H9 (cell line): ENCODE results near the gene RAG1. TPM values are rescaled to one million over a fixed set of nuclear protein-coding genes. Genes with fewer than 3 reads are reported as not detected.

Source experiments
- DNase-seq: peaks from one replicate; pipeline ENCODE4 v3.0.0-alpha.2; 2017
- H2AFZ ChIP-seq: one replicate; pipeline ENCODE4 v1.6.1; 2013; ENCODE audit warnings: mild to moderate bottlenecking, low read length, control low read depth, moderate library complexity
- H2AK5ac ChIP-seq: 2 replicates; pipeline ENCODE4 v1.6.1; 2013; ENCODE audit warnings: low read length, control low read depth, mixed read lengths; ENCODE audit not compliant: insufficient read length
- H2BK120ac ChIP-seq: one replicate; pipeline ENCODE4 v1.6.1; 2013; ENCODE audit warnings: low read depth, mild to moderate bottlenecking, low read length, control low read depth, inconsistent platforms; ENCODE audit not compliant: poor library complexity, severe bottlenecking
- H2BK12ac ChIP-seq: 2 replicates; pipeline ENCODE4 v1.6.1; 2013; ENCODE audit warnings: low read length, control low read depth, mixed read lengths, low read depth; ENCODE audit not compliant: insufficient read length
- H2BK15ac ChIP-seq: 2 replicates; pipeline ENCODE4 v1.6.1; 2013; ENCODE audit warnings: low read depth, low read length, control low read depth
- H2BK20ac ChIP-seq: one replicate; pipeline ENCODE4 v1.6.1; 2013; ENCODE audit warnings: low read depth, mild to moderate bottlenecking, low read length, control low read depth, inconsistent platforms; ENCODE audit not compliant: poor library complexity, severe bottlenecking
- H2BK5ac ChIP-seq: 2 replicates; pipeline ENCODE4 v1.6.1; 2013; ENCODE audit warnings: low read length, control low read depth, mixed read lengths; ENCODE audit not compliant: insufficient read length
- H3K14ac ChIP-seq: 2 replicates; pipeline ENCODE4 v1.6.1; 2013; ENCODE audit warnings: low read length, control low read depth; ENCODE audit not compliant: insufficient read depth
- H3K18ac ChIP-seq: 2 replicates; pipeline ENCODE4 v1.6.1; 2013; ENCODE audit warnings: low read depth, mild to moderate bottlenecking, mixed read lengths, low read length, control low read depth; ENCODE audit not compliant: insufficient read length
- H3K23ac ChIP-seq: 2 replicates; pipeline ENCODE4 v1.6.1; 2013; ENCODE audit warnings: low read length, control low read depth, mixed read lengths, low read depth; ENCODE audit not compliant: insufficient read length
- H3K23me2 ChIP-seq: 2 replicates; pipeline ENCODE4 v1.6.1; 2013; ENCODE audit warnings: low read depth, mild to moderate bottlenecking, mixed read lengths, low read length, control low read depth; ENCODE audit not compliant: insufficient read length, poor library complexity, severe bottlenecking
- H3K27ac ChIP-seq: 2 replicates; pipeline ENCODE4 v1.5.1; 2013; ENCODE audit warnings: low read length, control low read depth, mixed read lengths, low read depth; ENCODE audit not compliant: insufficient read length
- H3K27me3 ChIP-seq: 2 replicates; pipeline ENCODE4 v1.6.1; 2013; ENCODE audit warnings: low read length, control low read depth, inconsistent platforms; ENCODE audit not compliant: insufficient read depth
- H3K4ac ChIP-seq: 2 replicates; pipeline ENCODE4 v1.6.1; 2013; ENCODE audit warnings: low read depth, mild to moderate bottlenecking, control low read depth, inconsistent platforms, low read length, moderate library complexity
- H3K4me1 ChIP-seq: 2 replicates; pipeline ENCODE4 v1.6.1; 2013; ENCODE audit warnings: low read length, control low read depth, inconsistent platforms; ENCODE audit not compliant: insufficient read depth
- H3K4me2 ChIP-seq: 2 replicates; pipeline ENCODE4 v1.6.1; 2013; ENCODE audit warnings: low read length, control low read depth, mixed read lengths; ENCODE audit not compliant: insufficient read length, insufficient read depth
- H3K56ac ChIP-seq: 2 replicates; pipeline ENCODE4 v1.6.1; 2013; ENCODE audit warnings: low read depth, mild to moderate bottlenecking, mixed read lengths, low read length, control low read depth; ENCODE audit not compliant: insufficient read length
- H3K79me1 ChIP-seq: 2 replicates; pipeline ENCODE4 v1.6.1; 2013; ENCODE audit warnings: low read depth, mild to moderate bottlenecking, moderate library complexity, low read length, control low read depth, inconsistent platforms; ENCODE audit not compliant: insufficient read depth, poor library complexity, severe bottlenecking
- H3K79me2 ChIP-seq: 2 replicates; pipeline ENCODE4 v1.6.1; 2013; ENCODE audit warnings: low read length, control low read depth, inconsistent platforms; ENCODE audit not compliant: insufficient read depth
- H3K9ac ChIP-seq: 2 replicates; pipeline ENCODE4 v1.6.1; 2013; ENCODE audit warnings: low read length, control low read depth, mixed read lengths; ENCODE audit not compliant: insufficient read length; ENCODE audit errors: extremely low read depth
- H3K9me3 ChIP-seq: one replicate; pipeline ENCODE4 v1.6.1; 2013; ENCODE audit warnings: low read depth, low read length, inconsistent platforms; ENCODE audit not compliant: control insufficient read depth
- H3T11ph ChIP-seq: one replicate; pipeline ENCODE4 v1.6.1; 2013; ENCODE audit warnings: mild to moderate bottlenecking, low read length, control low read depth, inconsistent platforms
- H4K20me1 ChIP-seq: one replicate; pipeline ENCODE4 v1.6.1; 2013; ENCODE audit not compliant: control insufficient read depth, insufficient read length, insufficient read depth
- H4K5ac ChIP-seq: 2 replicates; pipeline ENCODE4 v1.6.1; 2013; ENCODE audit warnings: low read depth, mild to moderate bottlenecking, mixed read lengths, low read length, control low read depth; ENCODE audit not compliant: insufficient read length
- H4K8ac ChIP-seq: replicated peaks from 2 replicates; pipeline ENCODE4 v1.6.1; 2013; ENCODE audit warnings: low read length, control low read depth, mixed read lengths, low read depth; ENCODE audit not compliant: insufficient read length
- H4K91ac ChIP-seq: 2 replicates; pipeline ENCODE4 v1.6.1; 2013; ENCODE audit warnings: low read depth, mild to moderate bottlenecking, moderate library complexity, mixed read lengths, low read length, control low read depth; ENCODE audit not compliant: insufficient read length
- H3K27ac Mint-ChIP-seq, 3 experiments: 2 replicates in 2 of 3; 3 replicates in 1 of 3; pipeline ENCODE4 v1.8.0; 2020 to 2021; ENCODE audit warnings: mixed read lengths in 3 of 3, mild to moderate bottlenecking in 1 of 3, moderate library complexity in 1 of 3
- H3K27me3 Mint-ChIP-seq: 2 replicates; pipeline ENCODE4 v1.8.0; 2021; ENCODE audit warnings: low read depth, mild to moderate bottlenecking, moderate library complexity, mixed read lengths
- H3K36me3 Mint-ChIP-seq, 3 experiments: 2 replicates in 2 of 3; 3 replicates in 1 of 3; pipeline ENCODE4 v1.8.0; 2020 to 2021; ENCODE audit warnings: low read depth in 3 of 3, mixed read lengths in 3 of 3; ENCODE audit not compliant: insufficient read depth in 1 of 3
- H3K4me1 Mint-ChIP-seq, 2 experiments: 2 replicates each; pipeline ENCODE4 v1.8.0; 2020; ENCODE audit warnings: mixed read lengths in 2 of 2
- H3K4me3 Mint-ChIP-seq, 2 experiments: 2 replicates in 1 of 2; 3 replicates in 1 of 2; pipeline ENCODE4 v1.8.0; 2020 to 2021; ENCODE audit warnings: mild to moderate bottlenecking in 2 of 2, mixed read lengths in 2 of 2, moderate library complexity in 1 of 2
- H3K9me3 Mint-ChIP-seq, 2 experiments: 2 replicates in 1 of 2; 3 replicates in 1 of 2; pipeline ENCODE4 v1.8.0; 2020; ENCODE audit warnings: mild to moderate bottlenecking in 2 of 2, mixed read lengths in 2 of 2, moderate library complexity in 1 of 2
- CTCF ChIP-seq: fragments of 200-600 bp; sonication (generic); conservative IDR thresholded peaks from 3 replicates; pipeline ENCODE4 v1.8.0; 2021; ENCODE audit warnings: antibody characterized with exemption, mild to moderate bottlenecking
- total RNA-seq: library from RNA; stranded (reverse); gene quantifications from 2 replicates; pipeline ENCODE4 v1.2.1, GENCODE V29; 2021

RAG1 gene
- total RNA-seq, 1 experiment from 2014 or later, result 0.70 TPM

DNA sequence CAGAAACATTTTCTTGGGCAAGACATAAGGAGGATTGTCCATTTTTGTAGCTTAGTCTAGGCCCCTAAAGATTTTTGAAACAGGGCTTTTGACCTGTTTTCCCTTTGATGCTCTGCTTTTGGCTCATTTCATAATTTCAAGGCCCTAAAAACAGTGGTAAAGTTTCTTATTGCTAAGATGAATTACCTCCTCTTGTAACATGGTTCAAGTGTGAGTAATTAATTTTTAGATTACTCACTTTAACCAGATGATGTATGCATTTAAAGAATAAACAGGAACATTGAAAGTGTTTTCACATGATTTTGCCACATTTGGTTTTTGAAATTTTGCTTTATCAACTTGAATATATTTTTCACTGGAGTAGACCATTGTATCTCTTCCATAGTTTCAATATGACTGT is 29.1 kb downstream of the RAG1 start:
- H2BK120ac ChIP-seq, result no peak overlapping the region
- peaks cover 10% of the 10 kb centered on the region for H3K27me3 Mint-ChIP-seq
- TF ChIP-seq CTCF, result no peak

More for the DNA sequence above, 29.1 kb downstream of the RAG1 start:
- no peaks in the 10 kb centered on the region for H3K9me3 ChIP-seq
- H3K23me2 ChIP-seq, result no peaks in the 10 kb centered on the region
- no peaks in the 10 kb centered on the region for H3K27me3 ChIP-seq
- no peak overlapping the region for H3K27ac Mint-ChIP-seq
- H3K9ac ChIP-seq, result no peak overlapping the region
- H4K91ac ChIP-seq, result no peak overlapping the region
- no peak overlapping the region for H4K5ac ChIP-seq
- H2AK5ac ChIP-seq, result no peak overlapping the region
- no peaks in the 10 kb centered on the region for H4K20me1 ChIP-seq
- H4K8ac ChIP-seq, result no peak overlapping the region
- H2AFZ ChIP-seq, result no peak overlapping the region
- no peak overlapping the region for H3T11ph ChIP-seq
- H3K79me1 ChIP-seq, result no peaks in the 10 kb centered on the region
- no peaks in the 10 kb centered on the region for H3K36me3 Mint-ChIP-seq
- no peak overlapping the region for H3K14ac ChIP-seq
- H3K56ac ChIP-seq, result no peak overlapping the region
- no peaks in the 10 kb centered on the region for H3K4me1 ChIP-seq
- H3K23ac ChIP-seq, result no peak overlapping the region
- H3K79me2 ChIP-seq, result no peaks in the 10 kb centered on the region
- H2BK15ac ChIP-seq, result no peak overlapping the region
- H3K4me3 Mint-ChIP-seq, result no peak overlapping the region
- peaks cover 5 to 6% of the 10 kb centered on the region in 2 experiments for H3K4me1 Mint-ChIP-seq
- no peak overlapping the region for H3K27ac ChIP-seq
- H3K18ac ChIP-seq, result no peak overlapping the region
- no peaks in the 10 kb centered on the region for H3K9me3 Mint-ChIP-seq
- H3K4me2 ChIP-seq, result no peak overlapping the region
- DNase-seq, result no peak
- no peak overlapping the region for H2BK5ac ChIP-seq
- H2BK20ac ChIP-seq, result no peak overlapping the region
- no peak overlapping the region for H2BK12ac ChIP-seq
- no peak overlapping the region for H3K4ac ChIP-seq
